Measurements from ENCODE around the gene SFRP5.

DNA sequence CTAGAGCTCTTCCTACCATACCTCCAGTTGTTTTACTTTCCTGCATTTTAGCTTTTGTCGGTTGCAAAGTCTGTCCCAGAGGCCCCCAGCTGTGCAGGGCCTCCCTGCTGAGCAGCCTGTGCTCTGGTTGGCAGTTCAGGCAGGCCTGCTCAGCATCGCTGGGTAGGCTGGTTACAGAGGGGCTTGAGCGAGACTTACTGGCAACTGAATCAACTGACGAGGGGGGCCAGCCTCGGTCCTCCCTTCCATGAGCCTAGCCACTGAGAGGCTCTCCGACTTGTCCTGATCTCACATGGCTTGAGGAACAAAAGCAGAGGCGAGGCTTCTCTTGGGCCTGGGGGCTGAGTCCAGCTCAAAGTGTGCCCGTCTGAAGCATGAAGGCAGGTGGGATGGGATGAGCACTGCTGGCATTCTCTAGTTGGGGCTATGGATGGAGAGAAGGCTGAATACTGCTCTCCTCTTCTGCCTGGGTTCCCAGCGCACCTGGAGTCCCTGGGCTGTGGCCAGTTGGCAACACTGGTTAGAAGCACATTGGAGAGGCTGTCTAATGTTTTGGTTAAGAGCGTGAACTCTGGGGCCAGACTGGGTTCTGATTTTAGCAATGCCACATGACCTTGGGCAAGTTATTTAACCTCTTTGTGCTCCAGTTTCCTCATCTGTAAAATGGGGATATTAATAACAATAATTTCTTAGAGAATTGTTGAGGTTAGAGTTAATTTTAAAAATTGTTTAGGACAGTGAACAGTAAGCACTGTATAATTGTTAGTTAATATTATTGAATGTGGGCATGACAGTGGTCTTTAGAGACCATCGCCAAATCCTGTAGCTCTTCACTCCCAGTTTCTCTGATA lies 6.9 kb upstream of the SFRP5 start:
- TF ChIP-seq, protein P1, sequence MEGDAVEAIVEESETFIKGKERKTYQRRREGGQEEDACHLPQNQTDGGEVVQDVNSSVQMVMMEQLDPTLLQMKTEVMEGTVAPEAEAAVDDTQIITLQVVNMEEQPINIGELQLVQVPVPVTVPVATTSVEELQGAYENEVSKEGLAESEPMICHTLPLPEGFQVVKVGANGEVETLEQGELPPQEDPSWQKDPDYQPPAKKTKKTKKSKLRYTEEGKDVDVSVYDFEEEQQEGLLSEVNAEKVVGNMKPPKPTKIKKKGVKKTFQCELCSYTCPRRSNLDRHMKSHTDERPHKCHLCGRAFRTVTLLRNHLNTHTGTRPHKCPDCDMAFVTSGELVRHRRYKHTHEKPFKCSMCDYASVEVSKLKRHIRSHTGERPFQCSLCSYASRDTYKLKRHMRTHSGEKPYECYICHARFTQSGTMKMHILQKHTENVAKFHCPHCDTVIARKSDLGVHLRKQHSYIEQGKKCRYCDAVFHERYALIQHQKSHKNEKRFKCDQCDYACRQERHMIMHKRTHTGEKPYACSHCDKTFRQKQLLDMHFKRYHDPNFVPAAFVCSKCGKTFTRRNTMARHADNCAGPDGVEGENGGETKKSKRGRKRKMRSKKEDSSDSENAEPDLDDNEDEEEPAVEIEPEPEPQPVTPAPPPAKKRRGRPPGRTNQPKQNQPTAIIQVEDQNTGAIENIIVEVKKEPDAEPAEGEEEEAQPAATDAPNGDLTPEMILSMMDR (conservative IDR thresholded peaks at IDR 0.05; ENCODE audit: low read depth, low read length) = no peak
- TF ChIP-seq POLR2A (IDR thresholded peaks at IDR 0.05; ENCODE audit: low read depth, low read length) (no peak), BHLHE40 (IDR thresholded peaks at IDR 0.05; ENCODE audit: low read depth, low read length) (no peak), RAD21 (IDR thresholded peaks at IDR 0.05; ENCODE audit: low read length) (no peak), RCOR1 (IDR thresholded peaks at IDR 0.05; ENCODE audit: insufficient replicate concordance, low read length) (no peak)

All from IMR-90 (cell line).